ENCODE results near the gene NCBP3.

DNA sequence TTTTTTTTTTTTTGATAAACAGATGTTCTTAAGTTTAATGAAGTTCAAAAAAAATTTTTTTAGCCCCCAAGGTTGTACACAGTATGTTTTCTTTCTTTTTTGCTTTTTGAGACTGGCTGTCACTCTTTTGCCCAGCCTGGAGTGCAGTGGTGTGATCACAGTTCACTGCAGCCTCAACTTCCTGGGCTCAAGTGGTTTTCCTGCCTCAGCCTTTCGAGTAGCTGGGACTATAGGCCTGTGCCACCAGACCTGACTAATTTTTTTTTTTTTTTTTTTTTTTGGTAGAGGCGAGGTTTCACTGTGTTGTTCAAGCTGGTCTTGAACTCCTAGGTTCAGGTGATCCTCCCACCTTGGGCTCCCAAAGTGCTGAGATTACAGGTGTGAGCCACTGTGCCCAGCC, 57.8 kb downstream of the NCBP3 start:
- no peak for TF ChIP-seq POLR2A (IDR thresholded peaks at IDR 0.05)
- TF ChIP-seq, protein P1, sequence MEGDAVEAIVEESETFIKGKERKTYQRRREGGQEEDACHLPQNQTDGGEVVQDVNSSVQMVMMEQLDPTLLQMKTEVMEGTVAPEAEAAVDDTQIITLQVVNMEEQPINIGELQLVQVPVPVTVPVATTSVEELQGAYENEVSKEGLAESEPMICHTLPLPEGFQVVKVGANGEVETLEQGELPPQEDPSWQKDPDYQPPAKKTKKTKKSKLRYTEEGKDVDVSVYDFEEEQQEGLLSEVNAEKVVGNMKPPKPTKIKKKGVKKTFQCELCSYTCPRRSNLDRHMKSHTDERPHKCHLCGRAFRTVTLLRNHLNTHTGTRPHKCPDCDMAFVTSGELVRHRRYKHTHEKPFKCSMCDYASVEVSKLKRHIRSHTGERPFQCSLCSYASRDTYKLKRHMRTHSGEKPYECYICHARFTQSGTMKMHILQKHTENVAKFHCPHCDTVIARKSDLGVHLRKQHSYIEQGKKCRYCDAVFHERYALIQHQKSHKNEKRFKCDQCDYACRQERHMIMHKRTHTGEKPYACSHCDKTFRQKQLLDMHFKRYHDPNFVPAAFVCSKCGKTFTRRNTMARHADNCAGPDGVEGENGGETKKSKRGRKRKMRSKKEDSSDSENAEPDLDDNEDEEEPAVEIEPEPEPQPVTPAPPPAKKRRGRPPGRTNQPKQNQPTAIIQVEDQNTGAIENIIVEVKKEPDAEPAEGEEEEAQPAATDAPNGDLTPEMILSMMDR (IDR thresholded peaks at IDR 0.05) = no peak

All from ovary (tissue), 3 donors.